Panc1 (cell line): ENCODE data around the gene KCNQ1. TPM values are rescaled to one million over a fixed set of nuclear protein-coding genes. Genes with fewer than 3 reads are reported as not detected.

Experiments used
- ATAC-seq: fragments of 200-7000 bp; cut with Tn5 transposase; 2 replicates; pipeline ENCODE4 v1.9.1; 2020; ENCODE audit warnings: mild to moderate bottlenecking, moderate library complexity
- BruUV-seq: library from RNA; stranded (reverse); fragments of 400-500 nt; replicated peaks from 2 replicates; lab custom pipeline; 2021; lab: Mats Ljungman, UMichigan
- CTCF ChIA-PET: fragments of 300-600 bp; sonication (Branson Sonifier 250); formaldehyde crosslinking; loops from one replicate; lab custom pipeline; 2022; ENCODE audit warnings: antibody characterized with exemption; lab: Charles Lee
- POLR2A ChIA-PET: fragments of 300-600 bp; sonication (Branson Sonifier 250); formaldehyde crosslinking; loops from one replicate; lab custom pipeline; 2022; ENCODE audit warnings: antibody characterized with exemption; lab: Charles Lee
- DNase-seq: peaks from one replicate; pipeline ENCODE4 v3.0.0-alpha.2; 2010; ENCODE audit warnings: low read depth, low spot score
- H3K27ac ChIP-seq: 2 replicates; pipeline ENCODE4 v1.5.1; 2011; ENCODE audit warnings: mild to moderate bottlenecking, low read length, inconsistent platforms
- H3K27me3 ChIP-seq: fragments of 200-500 bp; sonication (Bioruptor generic); 2 replicates; pipeline ENCODE4 v1.6.0; 2014; ENCODE audit warnings: low read length, inconsistent platforms; ENCODE audit not compliant: control insufficient read depth, insufficient read depth
- H3K36me3 ChIP-seq: fragments of 200-500 bp; sonication (Bioruptor generic); 2 replicates; pipeline ENCODE4 v1.5.1; 2014; ENCODE audit warnings: inconsistent platforms, mild to moderate bottlenecking, low read length, moderate library complexity; ENCODE audit not compliant: control insufficient read depth, insufficient read depth
- H3K4me1 ChIP-seq: 2 replicates; pipeline ENCODE4 v1.5.1; 2011; ENCODE audit warnings: inconsistent platforms, mild to moderate bottlenecking, low read length, moderate library complexity; ENCODE audit not compliant: control insufficient read depth, insufficient read depth
- H3K4me3 ChIP-seq, 2 experiments: 2 replicates each; pipeline ENCODE4 v1.5.1; 2011 to 2012; ENCODE audit warnings: low read depth in 2 of 2, low read length in 2 of 2, mild to moderate bottlenecking in 2 of 2, inconsistent platforms in 1 of 2, moderate library complexity in 1 of 2
- H3K9me3 ChIP-seq: fragments of 200-500 bp; sonication (Bioruptor generic); 2 replicates; pipeline ENCODE4 v1.5.1; 2014; ENCODE audit warnings: low read depth, mild to moderate bottlenecking, inconsistent platforms, low read length, moderate library complexity; ENCODE audit not compliant: control insufficient read depth, insufficient read depth
- POLR2AphosphoS5 ChIP-seq: IDR thresholded peaks from 2 replicates; pipeline ENCODE4 v1.6.1; 2012; ENCODE audit warnings: mild to moderate bottlenecking, low read depth, low read length, moderate library complexity
- SIN3A ChIP-seq: IDR thresholded peaks from 2 replicates; pipeline ENCODE4 v1.6.1; 2012; ENCODE audit warnings: low read depth, mild to moderate bottlenecking, low read length, moderate library complexity, borderline replicate concordance; ENCODE audit not compliant: insufficient read depth
- TCF7L2 ChIP-seq: IDR thresholded peaks from 2 replicates; pipeline ENCODE4 v1.6.1; 2011; ENCODE audit warnings: mild to moderate bottlenecking, low read depth, low read length, inconsistent platforms
- in situ Hi-C: cut with HindIII; loops from 2 replicates; pipeline ENCODE4 v1.10.0; 2016; ENCODE audit warnings: low sequenced_read_pairs, low pct_unique_long_range_greater_than_20kb
- intact Hi-C: fragments of 100-400 bp; cut with micrococcal nuclease; formaldehyde crosslinking; loops from one replicate; pipeline ENCODE4 v1.10.0; 2022; ENCODE audit not compliant: unreplicated experiment
- total RNA-seq: library from RNA; stranded (reverse); gene quantifications from one replicate; pipeline ENCODE4 v1.2.1, GENCODE V29; 2021; ENCODE audit not compliant: unreplicated experiment
- TF ChIP-seq, protein P1 (sequence below): fragments of 450-650 bp; IDR thresholded peaks from 2 replicates; pipeline ENCODE4 v1.5.1; 2017; ENCODE audit warnings: mild to moderate bottlenecking
- TF ChIP-seq, protein P2 (sequence below), 2 experiments: IDR thresholded peaks; 2 replicates each; pipeline ENCODE4 v1.6.1; 2011 to 2012; ENCODE audit warnings: low read depth in 2 of 2, control low read depth in 1 of 2, low read length in 1 of 2, mild to moderate bottlenecking in 1 of 2, moderate library complexity in 1 of 2; ENCODE audit not compliant: insufficient read depth in 1 of 2

KCNQ1 gene
- total RNA-seq, 1 experiment from 2014 or later, result 1.0 TPM

DNA sequence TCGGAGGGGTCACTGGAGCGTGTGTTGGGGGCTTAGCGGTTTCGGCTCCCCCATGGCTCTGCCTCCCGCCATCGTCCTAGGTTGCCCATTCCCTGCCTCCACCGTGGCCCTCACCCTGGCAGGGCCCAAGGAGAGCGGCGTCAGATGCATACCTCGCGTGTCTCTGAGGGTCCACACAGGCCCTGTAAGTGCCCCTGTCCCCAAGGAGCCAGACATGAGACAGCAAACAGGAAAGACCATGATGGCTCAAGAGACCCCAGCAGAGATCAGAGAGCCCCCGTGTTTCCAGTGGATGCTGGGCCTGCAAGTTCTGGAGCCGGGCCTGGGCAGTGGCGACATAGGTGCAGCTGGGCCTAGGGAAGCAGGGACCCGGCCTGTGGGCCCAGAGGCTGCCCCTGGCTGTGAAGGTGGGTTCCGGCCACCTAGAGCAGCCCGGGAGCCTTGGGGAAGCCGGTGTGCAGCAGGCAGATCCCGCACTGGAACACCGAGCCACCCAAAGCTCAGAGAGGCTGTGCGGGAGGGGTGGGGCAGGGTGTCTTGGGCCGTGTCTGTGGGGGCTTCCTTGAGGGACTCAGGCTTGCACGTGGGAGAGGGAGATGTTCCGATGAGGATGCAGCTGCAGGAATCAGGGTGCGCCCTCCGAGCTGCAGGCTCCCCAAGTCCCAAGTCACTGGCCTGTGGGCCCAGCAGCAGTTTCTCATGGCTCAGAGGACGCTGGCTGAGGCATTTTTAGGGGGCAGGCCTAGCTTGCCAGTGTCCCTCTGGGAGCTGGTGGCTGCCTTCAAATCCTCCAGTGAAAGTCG lies 128.6 kb downstream of the KCNQ1 start:
- ChIA-PET CTCF (interaction anchor here (0.9 kb wide), 1 partner anchor 283 kb away, joined by 3 read pairs; no protein-coding TSS in a partner anchor), POLR2A (no interaction called here)
- no peaks in the 10 kb centered on the region for H3K27me3 ChIP-seq
- in situ Hi-C loops, result no loop called here
- TF ChIP-seq TCF7L2 (no peak), SIN3A (no peak), POLR2AphosphoS5 (no peak)
- TF ChIP-seq, protein P1, sequence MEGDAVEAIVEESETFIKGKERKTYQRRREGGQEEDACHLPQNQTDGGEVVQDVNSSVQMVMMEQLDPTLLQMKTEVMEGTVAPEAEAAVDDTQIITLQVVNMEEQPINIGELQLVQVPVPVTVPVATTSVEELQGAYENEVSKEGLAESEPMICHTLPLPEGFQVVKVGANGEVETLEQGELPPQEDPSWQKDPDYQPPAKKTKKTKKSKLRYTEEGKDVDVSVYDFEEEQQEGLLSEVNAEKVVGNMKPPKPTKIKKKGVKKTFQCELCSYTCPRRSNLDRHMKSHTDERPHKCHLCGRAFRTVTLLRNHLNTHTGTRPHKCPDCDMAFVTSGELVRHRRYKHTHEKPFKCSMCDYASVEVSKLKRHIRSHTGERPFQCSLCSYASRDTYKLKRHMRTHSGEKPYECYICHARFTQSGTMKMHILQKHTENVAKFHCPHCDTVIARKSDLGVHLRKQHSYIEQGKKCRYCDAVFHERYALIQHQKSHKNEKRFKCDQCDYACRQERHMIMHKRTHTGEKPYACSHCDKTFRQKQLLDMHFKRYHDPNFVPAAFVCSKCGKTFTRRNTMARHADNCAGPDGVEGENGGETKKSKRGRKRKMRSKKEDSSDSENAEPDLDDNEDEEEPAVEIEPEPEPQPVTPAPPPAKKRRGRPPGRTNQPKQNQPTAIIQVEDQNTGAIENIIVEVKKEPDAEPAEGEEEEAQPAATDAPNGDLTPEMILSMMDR, result no peak
- TF ChIP-seq, protein P2, sequence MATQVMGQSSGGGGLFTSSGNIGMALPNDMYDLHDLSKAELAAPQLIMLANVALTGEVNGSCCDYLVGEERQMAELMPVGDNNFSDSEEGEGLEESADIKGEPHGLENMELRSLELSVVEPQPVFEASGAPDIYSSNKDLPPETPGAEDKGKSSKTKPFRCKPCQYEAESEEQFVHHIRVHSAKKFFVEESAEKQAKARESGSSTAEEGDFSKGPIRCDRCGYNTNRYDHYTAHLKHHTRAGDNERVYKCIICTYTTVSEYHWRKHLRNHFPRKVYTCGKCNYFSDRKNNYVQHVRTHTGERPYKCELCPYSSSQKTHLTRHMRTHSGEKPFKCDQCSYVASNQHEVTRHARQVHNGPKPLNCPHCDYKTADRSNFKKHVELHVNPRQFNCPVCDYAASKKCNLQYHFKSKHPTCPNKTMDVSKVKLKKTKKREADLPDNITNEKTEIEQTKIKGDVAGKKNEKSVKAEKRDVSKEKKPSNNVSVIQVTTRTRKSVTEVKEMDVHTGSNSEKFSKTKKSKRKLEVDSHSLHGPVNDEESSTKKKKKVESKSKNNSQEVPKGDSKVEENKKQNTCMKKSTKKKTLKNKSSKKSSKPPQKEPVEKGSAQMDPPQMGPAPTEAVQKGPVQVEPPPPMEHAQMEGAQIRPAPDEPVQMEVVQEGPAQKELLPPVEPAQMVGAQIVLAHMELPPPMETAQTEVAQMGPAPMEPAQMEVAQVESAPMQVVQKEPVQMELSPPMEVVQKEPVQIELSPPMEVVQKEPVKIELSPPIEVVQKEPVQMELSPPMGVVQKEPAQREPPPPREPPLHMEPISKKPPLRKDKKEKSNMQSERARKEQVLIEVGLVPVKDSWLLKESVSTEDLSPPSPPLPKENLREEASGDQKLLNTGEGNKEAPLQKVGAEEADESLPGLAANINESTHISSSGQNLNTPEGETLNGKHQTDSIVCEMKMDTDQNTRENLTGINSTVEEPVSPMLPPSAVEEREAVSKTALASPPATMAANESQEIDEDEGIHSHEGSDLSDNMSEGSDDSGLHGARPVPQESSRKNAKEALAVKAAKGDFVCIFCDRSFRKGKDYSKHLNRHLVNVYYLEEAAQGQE (IDR thresholded peaks at IDR 0.05; ENCODE audit: insufficient read depth in 1 of 2, low read depth in 2 of 2, low read length in 1 of 2), result no peak
- no peak overlapping the region for H3K4me3 ChIP-seq
- no peak overlapping the region for H3K27ac ChIP-seq
- no peaks in the 10 kb centered on the region for H3K36me3 ChIP-seq
- H3K9me3 ChIP-seq, result no peaks in the 10 kb centered on the region
- no peak for DNase-seq
- no TSS peak for BruUV-seq
- no peaks in the 10 kb centered on the region for H3K4me1 ChIP-seq
- intact Hi-C loops, result no loop called here
- ATAC-seq, result no peak

DNA sequence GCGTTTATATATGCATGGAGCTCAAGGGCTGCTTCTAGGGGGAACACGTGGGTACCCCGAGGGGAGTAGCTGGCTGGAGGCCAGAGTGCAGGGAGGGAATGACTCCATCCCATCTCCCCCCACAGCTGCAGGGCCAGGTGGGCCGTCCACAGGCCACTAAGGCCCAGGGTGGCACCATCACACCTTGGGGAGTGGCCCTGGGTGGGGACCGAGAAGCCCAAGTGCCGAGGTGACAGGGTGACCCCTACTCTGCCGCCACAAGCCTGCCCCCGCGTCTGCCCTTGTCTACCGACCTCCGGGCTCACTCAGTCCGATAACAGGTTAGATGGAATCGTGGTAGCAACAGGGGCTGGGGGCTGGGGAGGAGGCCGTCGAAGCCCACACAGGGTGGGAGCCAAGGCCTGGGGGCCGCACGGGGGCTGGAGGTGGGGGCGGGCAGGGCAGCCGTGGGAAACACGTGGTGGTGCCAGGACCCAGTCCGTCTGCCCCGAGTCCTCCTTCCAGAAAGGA lies 129.3 kb downstream of the KCNQ1 start:
- POLR2A ChIA-PET, result no interaction called here
- DNase-seq (no peak), ATAC-seq (no peak)
- no TSS peak for BruUV-seq
- H3K4me3 ChIP-seq, result no peak overlapping the region
- CTCF ChIA-PET, result interaction anchor here (0.9 kb wide), 1 partner anchor 282 kb away, joined by 3 read pairs; no protein-coding TSS in a partner anchor
- TF ChIP-seq TCF7L2, result no peak
- TF ChIP-seq, protein P2 (IDR thresholded peaks at IDR 0.05; ENCODE audit: insufficient read depth in 1 of 2, low read depth in 2 of 2, low read length in 1 of 2), result no peak
- no peaks in the 10 kb centered on the region for H3K4me1 ChIP-seq
- H3K27me3 ChIP-seq, result no peaks in the 10 kb centered on the region
- in situ Hi-C loops (no loop called here), intact Hi-C loops (no loop called here)
- H3K36me3 ChIP-seq, result no peaks in the 10 kb centered on the region
- no peaks in the 10 kb centered on the region for H3K9me3 ChIP-seq
- H3K27ac ChIP-seq, result no peak overlapping the region
